GM20000 (cell line): ENCODE measurements around the gene CCL14.

Experiments
- DNase-seq: peaks from one replicate; pipeline ENCODE4 v3.0.0; 2012; ENCODE audit warnings: low spot score
- TF ChIP-seq, protein P1 (sequence below): IDR thresholded peaks from 2 replicates; pipeline ENCODE4 v1.5.1; 2012; ENCODE audit warnings: mild to moderate bottlenecking, control low read depth; ENCODE audit errors: extremely low read depth, missing control alignments

CCL14 gene

GRCh38 chr17:35986643-35987042 is at the start of gene CCL14:
TSS of gene CCL14 (minus strand) at chr17:35986729. CDS start at chr17:35986649, 80 bp downstream.
- no peak for DNase-seq
- TF ChIP-seq, protein P1, sequence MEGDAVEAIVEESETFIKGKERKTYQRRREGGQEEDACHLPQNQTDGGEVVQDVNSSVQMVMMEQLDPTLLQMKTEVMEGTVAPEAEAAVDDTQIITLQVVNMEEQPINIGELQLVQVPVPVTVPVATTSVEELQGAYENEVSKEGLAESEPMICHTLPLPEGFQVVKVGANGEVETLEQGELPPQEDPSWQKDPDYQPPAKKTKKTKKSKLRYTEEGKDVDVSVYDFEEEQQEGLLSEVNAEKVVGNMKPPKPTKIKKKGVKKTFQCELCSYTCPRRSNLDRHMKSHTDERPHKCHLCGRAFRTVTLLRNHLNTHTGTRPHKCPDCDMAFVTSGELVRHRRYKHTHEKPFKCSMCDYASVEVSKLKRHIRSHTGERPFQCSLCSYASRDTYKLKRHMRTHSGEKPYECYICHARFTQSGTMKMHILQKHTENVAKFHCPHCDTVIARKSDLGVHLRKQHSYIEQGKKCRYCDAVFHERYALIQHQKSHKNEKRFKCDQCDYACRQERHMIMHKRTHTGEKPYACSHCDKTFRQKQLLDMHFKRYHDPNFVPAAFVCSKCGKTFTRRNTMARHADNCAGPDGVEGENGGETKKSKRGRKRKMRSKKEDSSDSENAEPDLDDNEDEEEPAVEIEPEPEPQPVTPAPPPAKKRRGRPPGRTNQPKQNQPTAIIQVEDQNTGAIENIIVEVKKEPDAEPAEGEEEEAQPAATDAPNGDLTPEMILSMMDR = no peak

DNA sequence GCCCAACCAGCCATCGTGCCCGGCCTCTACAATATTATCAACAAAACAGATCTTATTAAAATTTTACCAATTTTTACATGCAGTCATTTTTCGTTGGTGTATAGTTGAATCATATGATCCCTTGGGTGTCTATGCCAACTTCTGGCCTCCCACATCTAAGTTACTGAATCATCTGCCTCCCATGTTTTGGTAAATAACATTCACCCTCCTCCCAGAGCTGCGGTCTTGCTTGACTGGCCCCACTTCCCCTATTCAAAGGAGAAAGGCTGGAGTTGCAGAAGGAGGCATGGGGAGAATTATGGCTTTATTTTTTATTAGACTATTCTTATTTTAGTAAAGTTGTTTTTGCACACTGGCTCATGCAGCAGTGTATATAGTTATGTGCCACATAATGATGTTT is 49.7 kb upstream of the CCL14 start:
- DNase-seq = no peak
- TF ChIP-seq, protein P1 = no peak

- no peak for DNase-seq
Observed at GRCh38 chr17:36034127-36034526, 47.6 kb upstream of the CCL14 start.

DNA sequence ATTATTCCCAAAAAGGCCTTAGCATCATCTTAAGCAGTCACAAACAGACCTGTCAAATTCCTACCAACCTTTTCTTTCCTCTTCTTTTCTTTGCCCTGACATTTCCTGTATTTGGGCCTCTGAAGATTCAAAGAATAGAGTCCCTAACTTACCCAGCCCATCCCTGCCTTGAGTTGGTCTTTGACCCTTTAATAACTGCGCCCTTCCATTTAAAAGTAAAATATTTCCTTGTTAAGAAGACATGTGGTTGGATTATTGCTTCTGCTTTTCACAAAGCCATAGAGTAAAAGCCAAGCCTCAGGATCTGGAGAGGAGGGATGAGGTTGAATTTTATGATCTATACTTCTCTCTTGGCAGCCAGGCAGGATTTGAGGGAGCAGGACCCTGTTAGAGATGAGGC is 44.4 kb upstream of the CCL14 start:
- TF ChIP-seq, protein P1 = no peak
- no peak for DNase-seq

More at GRCh38 chr17:36034127-36034526, 47.6 kb upstream of the CCL14 start:
- TF ChIP-seq, protein P1 = no peak

GRCh38 chr17:36027761-36028160 is 41.2 kb upstream of the CCL14 start:
- TF ChIP-seq, protein P1 = no peak
- no peak for DNase-seq

DNA sequence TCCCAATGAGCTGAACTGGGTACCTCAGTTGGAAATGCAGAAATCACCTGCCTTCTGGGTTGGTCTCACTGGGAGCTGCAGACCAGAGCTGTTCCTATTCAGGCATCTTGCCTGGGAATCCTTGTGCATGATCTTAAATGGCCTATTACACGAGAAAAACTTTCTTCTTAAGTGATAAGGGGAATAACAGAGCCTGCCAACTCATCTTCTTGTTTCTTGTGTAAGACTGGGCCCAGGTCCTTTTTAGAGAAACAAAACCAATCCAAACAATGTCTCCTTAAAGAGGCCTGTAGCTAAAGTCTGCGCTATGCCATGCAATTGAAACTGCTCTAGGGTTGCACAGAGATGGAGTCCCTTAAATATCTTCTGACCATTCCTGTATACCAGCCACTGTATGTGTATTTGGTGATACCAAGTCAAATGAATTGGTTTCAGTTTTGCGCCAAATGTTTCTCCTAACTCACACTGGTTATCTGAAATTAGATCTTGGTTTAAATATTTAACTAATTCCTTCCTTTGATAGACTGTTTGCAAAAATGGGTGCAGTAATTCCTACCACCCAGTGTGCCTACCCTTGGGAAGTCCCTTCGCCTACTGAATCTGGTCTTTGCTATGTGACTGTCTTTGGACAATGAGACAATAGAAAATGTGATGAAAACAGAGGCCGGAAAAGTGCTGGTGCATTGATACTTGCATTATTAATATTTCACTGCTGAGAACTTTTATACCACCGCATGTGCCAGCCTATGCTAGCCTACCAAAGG is 37.8 kb upstream of the CCL14 start:
- TF ChIP-seq, protein P1 = no peak

DNA sequence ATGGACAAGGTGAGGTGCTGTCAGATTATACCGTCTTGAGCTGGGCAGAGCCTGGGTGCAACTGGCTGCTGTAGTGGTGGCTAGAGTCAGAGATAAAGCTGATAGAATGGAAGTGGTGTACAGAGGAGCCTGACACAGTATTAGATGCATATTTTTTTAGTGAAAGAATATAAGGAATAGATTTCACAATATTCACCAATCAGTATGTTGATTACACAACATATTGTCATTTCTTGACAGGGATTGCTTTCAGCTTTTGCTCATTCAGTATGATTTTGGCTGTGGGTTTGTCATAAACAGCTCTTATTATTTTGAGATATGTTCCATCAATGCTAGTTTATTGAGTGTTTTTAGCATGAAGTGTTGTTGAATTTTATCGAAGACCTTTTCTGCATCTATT is 32.9 kb upstream of the CCL14 start:
- no peak for DNase-seq
- TF ChIP-seq, protein P1 = no peak

More for the DNA sequence above, 37.8 kb upstream of the CCL14 start:
- no peak for DNase-seq
